Measurements from ENCODE around the gene PURB.
"Not testable (repeated sequence)": the region's sequence is repeated elsewhere in the genome, so short reads cannot be mapped to it uniquely, and the experiment has no call there.

Gene PURB

DNA sequence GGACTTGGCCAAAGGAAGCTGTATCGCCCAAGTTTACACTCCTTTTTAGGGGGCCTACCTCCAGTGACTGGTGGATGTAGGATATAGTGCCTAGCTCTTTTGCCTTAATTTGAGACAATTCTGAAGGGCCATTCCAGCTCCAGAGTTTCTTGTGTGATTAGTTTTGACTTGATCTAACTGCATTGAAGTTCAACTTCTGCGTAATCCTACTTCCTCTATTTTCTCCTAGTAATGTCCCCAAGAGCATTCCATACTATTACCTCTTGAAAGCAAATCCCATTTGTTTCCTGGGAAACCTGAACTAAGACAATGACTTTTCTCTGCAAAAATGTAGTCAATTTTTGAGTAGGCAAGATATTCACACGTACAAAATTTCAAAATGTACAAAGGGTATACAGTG, 32.7 kb downstream of the PURB start:
- no peak for DNase-seq (ENCODE audit: low read depth)

DNA sequence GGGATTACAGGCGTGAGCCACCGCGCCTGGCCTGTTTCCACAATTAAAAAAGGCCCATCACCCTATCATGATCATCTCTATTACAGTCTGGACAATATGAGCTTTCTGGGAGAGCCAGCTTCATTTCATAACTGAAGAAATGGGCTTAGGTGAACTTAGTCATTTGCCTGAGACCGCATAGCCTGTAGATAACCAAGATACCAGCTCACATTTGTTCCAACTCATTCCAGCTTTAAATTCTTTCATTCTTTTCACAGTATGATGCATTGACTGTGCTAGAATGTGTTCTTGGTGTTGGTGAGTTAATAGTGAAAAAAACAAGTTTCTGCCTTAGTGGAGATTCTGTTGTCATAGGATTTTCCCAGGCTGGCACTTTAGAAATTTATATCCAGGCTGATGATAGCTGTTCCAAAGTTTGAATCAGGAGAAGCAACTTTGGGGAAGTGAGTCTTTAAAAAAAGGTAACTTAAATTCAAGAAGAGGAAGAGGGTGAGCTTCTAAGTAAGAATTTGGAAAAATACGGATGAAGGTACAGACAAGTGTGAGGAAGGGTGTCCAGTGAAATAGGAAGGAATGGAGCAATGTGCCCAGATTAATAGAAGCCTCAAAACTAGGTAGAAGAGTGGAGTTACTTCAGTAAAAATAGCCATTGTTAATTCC, 35.3 kb downstream of the PURB start:
- peak; percentile 31 for DNase-seq (ENCODE audit: low read depth)

DNA sequence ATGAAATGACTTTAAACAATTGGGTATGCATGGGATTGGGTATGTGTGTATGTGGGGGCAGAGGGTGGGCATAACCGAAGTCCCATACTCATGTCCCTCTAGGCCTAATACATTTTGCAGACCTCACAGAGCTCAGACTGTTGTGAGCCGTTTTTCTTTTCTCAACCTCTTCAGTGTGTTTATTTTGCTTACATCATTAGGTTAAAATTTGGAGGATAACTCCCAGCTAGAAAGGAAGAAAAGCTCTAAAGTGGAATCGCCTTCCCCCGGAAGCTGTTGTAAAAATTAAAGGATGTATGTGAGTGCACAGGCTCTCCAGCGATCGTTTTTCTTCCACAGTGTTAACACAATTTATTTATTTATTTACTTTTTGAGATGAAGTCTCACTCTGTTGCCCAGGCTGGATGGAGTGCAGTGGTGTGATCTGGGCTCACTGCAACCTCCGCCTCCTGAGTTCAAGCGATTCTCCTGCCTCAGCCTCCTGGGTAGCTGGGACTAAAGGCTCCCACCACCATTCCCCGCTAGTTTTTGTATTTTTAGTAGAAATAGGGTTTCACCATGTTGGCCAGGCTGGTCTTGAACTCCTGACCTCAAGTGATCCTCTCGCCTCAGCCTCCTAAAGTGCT, 36.0 kb downstream of the PURB start:
- no peak for DNase-seq (ENCODE audit: low read depth)

DNA sequence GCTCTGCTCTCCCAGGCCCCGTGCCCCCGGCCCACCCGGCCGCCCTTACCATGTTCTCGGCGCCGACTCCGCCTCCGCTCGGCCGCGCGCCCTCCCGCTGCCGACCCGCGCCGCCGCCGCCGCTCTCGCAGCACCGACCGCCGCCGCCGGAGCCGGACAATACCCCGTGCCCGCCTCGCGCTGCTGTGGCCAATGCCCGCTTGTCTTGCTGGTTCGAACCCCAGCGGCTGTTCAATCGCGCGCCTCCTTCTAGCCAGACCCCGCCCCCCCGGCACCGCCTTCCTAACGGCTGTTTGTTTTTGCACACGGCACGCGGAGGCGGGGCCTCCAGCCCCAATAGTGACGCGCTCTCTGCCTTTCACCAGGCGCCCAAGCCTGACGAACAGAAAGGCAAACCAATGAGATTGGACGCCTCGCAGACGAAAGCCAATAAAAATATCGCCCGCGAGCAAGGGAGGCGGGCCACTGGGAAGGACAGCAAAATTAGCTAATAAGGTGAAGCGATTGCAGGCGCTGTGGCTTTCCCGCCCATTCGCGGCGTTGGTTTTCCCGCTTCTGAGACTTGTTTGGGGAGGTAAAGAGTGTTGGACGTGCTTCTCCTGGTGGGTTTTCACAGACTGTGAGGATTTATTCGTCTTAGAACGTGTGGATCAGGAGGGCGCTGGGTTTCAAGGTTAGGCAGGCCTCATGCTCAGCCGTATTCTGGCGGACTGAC, 37.3 kb downstream of the PURB start, which contains the start of gene H2AZ2:
Gene H2AZ2 (minus strand): TSS at position 168 of the 715 bp plus-strand sequence. CDS start 116 bp downstream, at position 52.
- DNase-seq (ENCODE audit: low read depth): peak; percentile 100

GRCh38 chr7:44847509-44847919, 37.8 kb downstream of the PURB start:
- peak; percentile 90 for DNase-seq (ENCODE audit: low read depth)

DNA sequence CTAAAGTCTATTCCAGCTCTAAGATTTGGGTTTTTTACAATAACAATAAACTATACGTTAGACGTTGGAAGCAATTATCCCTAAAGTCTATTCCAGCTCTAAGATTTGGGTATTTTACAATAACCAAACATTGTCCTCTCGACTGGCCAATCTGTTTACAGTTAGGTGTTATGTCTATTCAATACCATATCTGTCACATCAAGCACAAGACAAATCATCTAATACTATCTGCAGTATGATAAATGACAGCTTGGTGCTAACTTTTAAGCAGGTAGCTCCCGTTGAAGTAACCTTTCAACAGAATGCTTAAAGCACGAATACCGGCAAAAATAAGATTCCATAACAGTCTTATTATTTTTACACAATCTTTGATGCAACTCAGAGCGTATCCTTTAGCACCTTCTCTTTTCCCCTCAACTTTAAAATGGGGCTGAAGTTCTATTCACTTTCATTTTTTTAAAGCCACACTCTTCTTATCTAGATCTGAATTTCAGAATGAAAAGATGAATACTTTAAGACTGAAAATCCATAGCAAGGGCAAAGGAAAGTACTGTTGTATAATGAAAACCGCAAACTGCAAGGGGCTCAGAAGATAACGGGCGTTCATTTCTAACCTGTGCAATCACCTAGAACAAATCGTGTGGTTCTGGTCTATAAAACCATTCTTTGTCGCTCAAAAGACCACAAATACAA, 38.4 kb downstream of the PURB start:
- DNase-seq (ENCODE audit: low read depth): no peak

- not testable (repeated sequence) for DNase-seq (ENCODE audit: low read depth)
These were observed 38.9 kb downstream of the PURB start for GRCh38 chr7:44846390-44846789.

DNA sequence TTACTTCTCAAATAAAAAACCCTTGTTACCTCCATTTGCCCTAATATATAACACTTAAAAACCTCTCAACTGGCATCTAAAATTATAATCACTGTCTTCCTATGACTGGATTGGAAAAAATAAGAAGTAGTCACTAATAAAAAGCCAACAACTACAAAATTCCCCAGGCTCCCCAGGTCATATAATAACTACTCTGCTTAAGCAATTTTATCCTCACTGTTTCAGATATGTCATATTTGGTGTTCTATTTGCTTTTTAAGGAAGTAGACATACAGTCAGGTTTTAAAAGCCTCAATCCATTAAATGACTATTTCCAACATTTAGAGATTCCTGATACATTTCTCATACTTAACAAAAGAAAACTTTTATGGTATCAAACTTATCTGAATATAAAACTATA, 39.9 kb downstream of the PURB start:
- DNase-seq (ENCODE audit: low read depth): no peak

DNA sequence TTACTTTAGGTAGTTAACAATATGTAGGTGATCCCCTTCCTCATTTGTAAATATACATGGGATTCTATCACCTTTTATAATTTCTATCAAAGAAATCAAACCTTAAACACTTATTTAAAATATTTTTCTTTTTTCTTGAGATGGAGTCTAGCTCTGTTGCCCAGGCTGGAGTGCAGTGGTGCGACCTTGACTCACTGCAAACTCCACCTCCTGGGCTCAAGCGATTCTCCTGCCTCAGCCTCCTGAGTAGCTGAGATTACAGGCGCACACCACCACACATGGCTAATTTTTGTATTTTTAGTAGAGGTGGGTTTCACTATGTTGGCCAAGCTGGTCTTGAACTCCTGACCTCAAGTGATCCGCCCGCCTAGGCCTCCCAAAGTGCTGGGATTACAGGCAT, 41.9 kb downstream of the PURB start:
- not testable (repeated sequence) for DNase-seq (ENCODE audit: low read depth)

DNA sequence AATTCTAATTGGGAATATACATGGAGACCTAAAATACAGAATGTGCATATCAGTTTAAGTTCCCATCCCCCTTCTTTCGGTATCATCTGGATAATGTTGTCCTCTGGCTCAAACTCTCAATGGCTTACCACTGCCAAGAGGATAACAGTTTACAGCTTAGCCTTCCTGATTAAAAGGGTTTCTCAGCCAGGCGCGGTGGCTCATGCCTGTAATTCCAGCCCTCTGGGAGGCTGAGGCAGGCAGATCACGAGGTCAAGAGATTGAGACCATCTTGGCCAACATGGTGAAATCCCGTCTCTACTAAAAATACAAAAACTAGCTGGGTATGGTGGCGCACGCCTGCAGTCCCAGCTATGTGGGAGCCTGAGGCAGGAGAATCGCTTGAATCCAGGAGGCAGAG, 42.7 kb downstream of the PURB start:
- not testable (repeated sequence) for DNase-seq (ENCODE audit: low read depth)

- DNase-seq (ENCODE audit: low read depth): no peak
These were observed 46.6 kb downstream of the PURB start for GRCh38 chr7:44838751-44839150.

GRCh38 chr7:44827567-44827966, 57.8 kb downstream of the PURB start:
- DNase-seq (ENCODE audit: low read depth): no peak

All from ELR (cell line).